ENCODE results near the gene CCDC27.

CCDC27 gene

DNA sequence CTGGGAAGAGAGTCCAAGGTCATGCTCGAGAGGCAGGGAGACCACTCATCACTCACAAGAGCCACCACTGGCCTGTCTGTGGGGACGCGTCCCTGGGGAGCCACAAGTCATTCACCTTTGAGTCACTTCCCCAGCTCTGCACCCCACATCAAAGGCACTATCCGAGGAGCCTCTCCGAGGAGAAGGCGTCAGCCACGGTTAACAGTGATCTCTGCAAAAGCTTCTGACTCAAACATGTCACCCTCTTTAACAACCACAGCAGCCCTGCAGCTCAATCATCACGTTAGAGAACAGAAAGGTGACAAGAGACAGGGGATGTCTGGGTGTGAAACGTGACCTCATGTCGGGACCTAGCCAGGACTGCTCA is 35.1 kb downstream of the CCDC27 start:
- no peak overlapping the region for H3K4me3 ChIP-seq (replicated peaks; ENCODE audit: low read depth, low read length)
- no peak for DNase-seq (ENCODE audit: low read depth)
- TF ChIP-seq, protein P1, sequence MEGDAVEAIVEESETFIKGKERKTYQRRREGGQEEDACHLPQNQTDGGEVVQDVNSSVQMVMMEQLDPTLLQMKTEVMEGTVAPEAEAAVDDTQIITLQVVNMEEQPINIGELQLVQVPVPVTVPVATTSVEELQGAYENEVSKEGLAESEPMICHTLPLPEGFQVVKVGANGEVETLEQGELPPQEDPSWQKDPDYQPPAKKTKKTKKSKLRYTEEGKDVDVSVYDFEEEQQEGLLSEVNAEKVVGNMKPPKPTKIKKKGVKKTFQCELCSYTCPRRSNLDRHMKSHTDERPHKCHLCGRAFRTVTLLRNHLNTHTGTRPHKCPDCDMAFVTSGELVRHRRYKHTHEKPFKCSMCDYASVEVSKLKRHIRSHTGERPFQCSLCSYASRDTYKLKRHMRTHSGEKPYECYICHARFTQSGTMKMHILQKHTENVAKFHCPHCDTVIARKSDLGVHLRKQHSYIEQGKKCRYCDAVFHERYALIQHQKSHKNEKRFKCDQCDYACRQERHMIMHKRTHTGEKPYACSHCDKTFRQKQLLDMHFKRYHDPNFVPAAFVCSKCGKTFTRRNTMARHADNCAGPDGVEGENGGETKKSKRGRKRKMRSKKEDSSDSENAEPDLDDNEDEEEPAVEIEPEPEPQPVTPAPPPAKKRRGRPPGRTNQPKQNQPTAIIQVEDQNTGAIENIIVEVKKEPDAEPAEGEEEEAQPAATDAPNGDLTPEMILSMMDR (IDR thresholded peaks at IDR 0.05; ENCODE audit: low read length, missing control alignments): no peak

DNA sequence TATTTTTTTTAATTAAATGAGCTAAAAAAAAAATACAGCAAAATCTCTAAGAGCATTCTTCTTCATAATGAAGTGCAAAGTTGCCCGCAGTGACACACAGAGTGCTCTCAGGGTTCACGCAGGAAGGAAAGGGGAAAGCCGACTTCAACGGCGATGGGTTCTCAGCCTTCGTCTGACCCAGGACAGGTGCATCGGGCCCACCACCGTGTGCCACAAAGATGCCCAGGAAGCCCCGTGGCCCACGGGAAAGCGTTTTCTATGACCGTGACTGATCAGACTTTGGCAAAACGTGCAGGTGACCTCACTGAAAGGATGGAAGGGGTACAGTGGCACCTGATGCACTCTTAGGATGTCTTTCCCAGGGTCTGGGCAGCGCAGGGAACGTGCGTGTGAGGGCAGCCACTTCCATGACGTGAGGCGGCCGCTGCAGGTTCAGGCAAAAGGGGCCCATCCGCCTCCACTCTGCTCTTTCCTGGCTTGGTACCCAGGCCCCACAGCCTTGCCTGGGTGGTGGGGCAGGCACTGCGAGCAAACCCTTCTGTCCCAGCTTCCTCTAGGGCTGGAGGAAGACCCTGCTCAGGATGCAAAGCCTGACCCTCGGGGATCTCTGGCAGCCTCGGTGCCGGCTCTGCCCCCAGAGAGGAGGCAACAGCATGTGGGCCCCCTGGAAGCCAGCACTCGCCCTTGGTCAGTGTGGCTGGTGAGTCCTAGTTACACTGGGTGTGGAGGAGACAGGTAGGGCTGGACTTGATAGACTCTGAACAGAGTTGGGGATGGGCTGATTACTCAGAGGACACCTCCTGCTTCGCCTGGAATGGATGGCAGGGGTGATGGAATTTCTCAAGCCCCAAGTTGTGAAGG is 35.7 kb downstream of the CCDC27 start:
- TF ChIP-seq, protein P1 (IDR thresholded peaks at IDR 0.05; ENCODE audit: low read length, missing control alignments): no peak
- no peak overlapping the region for H3K4me3 ChIP-seq (replicated peaks; ENCODE audit: low read depth, low read length)
- DNase-seq (ENCODE audit: low read depth): no peak

DNA sequence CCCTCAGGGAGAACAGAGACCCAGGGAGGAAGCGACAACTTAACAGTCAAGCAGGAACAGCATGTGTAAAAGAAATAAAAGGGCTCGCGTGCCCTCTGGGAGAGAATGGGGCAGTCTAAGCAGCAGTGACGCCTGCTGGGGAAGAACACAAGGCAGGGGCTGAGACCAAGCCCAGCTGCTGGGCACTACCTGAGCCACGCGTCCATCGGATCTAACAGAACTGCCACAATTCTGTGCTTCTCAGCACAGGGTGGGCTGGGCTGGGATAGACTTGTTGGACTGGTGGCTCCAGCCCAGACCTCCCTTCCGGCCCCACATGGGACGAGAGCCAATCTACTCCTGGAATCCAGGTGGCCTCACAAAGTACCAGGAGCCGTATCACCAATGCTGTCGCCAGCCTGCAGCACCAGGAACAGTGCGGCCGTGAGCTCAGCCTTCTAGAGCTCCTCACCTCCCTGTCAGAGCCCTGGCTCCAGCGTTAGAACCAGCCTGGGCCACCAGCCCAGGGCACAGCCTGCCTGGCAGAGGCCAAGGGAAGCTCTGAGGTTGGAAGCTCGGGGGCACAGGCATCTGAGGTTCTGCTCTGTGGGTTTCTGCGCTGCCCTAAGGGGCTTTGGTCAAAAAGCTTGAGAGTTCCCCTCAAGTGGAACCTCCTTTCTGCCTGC is 36.6 kb downstream of the CCDC27 start:
- TF ChIP-seq, protein P1 (IDR thresholded peaks at IDR 0.05; ENCODE audit: low read length, missing control alignments): no peak
- no peak overlapping the region for H3K4me3 ChIP-seq (replicated peaks; ENCODE audit: low read depth, low read length)
- no peak for DNase-seq (ENCODE audit: low read depth)

DNA sequence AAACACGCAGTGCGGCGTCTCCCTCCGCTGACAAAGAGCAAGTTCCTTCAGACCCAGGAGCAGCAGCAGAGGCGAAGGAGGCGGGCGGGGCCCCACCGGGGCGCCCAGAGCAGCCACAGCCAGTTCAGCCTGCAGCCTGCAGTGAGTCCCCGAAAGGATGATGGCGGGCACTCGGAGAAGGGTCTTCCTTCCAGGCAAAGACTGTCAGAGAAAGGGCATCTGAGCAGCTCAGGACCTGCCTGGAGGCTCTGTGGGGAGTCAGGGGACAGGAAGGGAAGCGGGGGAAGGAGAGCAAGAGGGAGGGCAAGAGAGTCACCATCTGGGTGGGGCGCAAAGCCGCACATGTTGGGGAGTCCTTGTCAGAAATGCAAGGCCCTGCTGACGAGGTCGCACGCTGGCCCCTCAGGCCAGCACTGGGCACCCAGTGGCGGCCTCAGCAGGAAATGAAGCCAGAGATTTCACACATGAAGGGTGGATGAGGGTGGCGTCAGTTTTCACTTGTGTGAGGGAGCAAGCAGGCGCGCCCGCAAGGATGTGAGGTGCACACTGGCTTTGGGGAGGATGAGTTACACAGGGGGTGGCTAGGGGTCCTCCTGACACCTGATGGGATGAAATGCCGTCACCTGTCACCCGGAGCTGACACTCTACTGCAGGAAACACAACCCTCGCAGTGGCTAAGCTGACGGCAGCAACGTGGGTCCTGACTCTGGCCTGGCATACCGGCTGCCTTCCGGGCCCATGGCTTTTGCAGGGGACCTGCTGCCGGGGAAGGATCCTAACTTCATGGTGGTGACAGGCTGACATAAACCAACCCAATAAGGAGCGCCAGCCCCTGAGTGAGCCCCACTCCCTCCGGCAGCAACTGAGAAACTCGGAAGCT is 37.4 kb downstream of the CCDC27 start:
- H3K4me3 ChIP-seq (replicated peaks; ENCODE audit: low read depth, low read length): no peak overlapping the region
- TF ChIP-seq, protein P1 (IDR thresholded peaks at IDR 0.05; ENCODE audit: low read length, missing control alignments): no peak
- DNase-seq (ENCODE audit: low read depth): no peak

DNA sequence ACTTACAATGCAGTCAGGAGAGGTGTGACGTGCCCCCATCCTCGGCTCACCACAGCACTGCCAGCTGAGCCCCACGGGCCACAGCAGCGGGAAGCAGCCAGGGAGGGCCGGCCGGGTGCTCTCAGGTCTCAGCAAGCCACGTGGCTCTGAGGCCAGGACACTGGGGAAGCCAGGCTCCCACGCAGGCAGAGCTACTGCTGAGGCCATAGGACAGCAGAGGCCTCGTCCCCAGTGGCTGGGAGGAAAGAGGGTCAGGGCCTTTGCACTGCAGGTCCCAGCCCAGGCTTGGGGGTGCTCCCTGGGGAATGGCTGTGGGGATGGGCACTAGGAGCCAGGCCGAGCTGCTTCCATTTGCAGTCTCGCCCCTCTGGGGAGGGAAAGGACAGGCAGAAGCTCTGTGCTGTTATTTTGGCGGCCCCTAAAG is 38.3 kb downstream of the CCDC27 start:
- DNase-seq (ENCODE audit: low read depth): no peak
- H3K4me3 ChIP-seq (replicated peaks; ENCODE audit: low read depth, low read length): no peak overlapping the region
- TF ChIP-seq, protein P1 (IDR thresholded peaks at IDR 0.05; ENCODE audit: low read length, missing control alignments): no peak

DNA sequence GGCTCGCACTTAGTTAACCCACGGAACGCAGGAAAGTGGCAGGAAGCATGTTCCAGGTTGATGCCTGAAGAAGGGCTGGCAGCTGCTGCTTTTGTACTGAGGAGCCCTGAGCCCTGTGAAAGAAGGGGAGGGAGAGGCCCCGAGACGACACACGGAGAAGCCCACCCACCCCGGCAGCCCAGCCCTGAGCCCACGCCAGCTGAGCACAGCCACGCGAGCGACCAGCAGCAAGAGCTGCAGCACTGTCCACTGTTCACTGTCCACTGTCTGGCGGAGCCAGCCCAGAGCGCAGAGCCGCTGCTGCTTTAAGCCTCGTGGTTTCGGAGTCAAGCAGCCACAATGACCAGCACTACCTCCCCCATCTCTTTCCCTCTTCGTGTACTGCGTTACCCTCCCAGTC is 38.7 kb downstream of the CCDC27 start:
- no peak for DNase-seq (ENCODE audit: low read depth)
- TF ChIP-seq, protein P1 (IDR thresholded peaks at IDR 0.05; ENCODE audit: low read length, missing control alignments): no peak
- no peak overlapping the region for H3K4me3 ChIP-seq (replicated peaks; ENCODE audit: low read depth, low read length)

All from fibroblast of pulmonary artery (primary cell).